H1 (cell line): ENCODE results near the gene PCSK9. TPM values are rescaled to one million over a fixed set of nuclear protein-coding genes. Genes with fewer than 3 reads are reported as not detected.

ENCODE experiments used
- GABPA ChIP-seq: IDR thresholded peaks from 2 replicates; pipeline ENCODE4 v1.6.1; 2011; ENCODE audit warnings: mild to moderate bottlenecking, low read length, moderate library complexity, borderline replicate concordance; ENCODE audit not compliant: insufficient read depth
- GTF2F1 ChIP-seq: IDR thresholded peaks from 2 replicates; pipeline ENCODE4 v1.6.1; 2012; ENCODE audit warnings: low read depth, low read length, improper control_type of control experiment, borderline replicate concordance
- POLR2AphosphoS5 ChIP-seq: IDR thresholded peaks from 2 replicates; pipeline ENCODE4 v1.6.1; 2011; ENCODE audit warnings: low read depth, low read length
- RFX5 ChIP-seq: IDR thresholded peaks from 2 replicates; pipeline ENCODE4 v1.6.1; 2011; ENCODE audit warnings: low read depth, low read length, improper control_type of control experiment, borderline replicate concordance
- RNF2 ChIP-seq: fragments of 200-900, 300-1000 bp; sonication (generic); IDR thresholded peaks from 2 replicates; pipeline ENCODE4 v1.7.1; 2016; ENCODE audit warnings: borderline replicate concordance, low read depth, mild to moderate bottlenecking, antibody characterized with exemption, low read length; ENCODE audit not compliant: poor library complexity, severe bottlenecking; ENCODE audit errors: missing control alignments
- SRF ChIP-seq: IDR thresholded peaks from 2 replicates; pipeline ENCODE4 v1.6.1; 2011; ENCODE audit warnings: mild to moderate bottlenecking, low read depth, low read length, moderate library complexity
- TEAD4 ChIP-seq: IDR thresholded peaks from 2 replicates; pipeline ENCODE4 v1.6.1; 2012; ENCODE audit warnings: low read depth, low read length, inconsistent platforms, mixed read lengths
- YY1 ChIP-seq: IDR thresholded peaks from 2 replicates; pipeline ENCODE4 v1.6.1; 2011; ENCODE audit warnings: low read depth, mild to moderate bottlenecking, low read length
- polyA plus RNA-seq, 7 experiments: library from polyadenylated mRNA; depleted of rRNA in 3 of 7; stranded (reverse) in 5 of 7; unstranded in 2 of 7; fragments of >200 nt in 5 of 7; fragments of 200-250 nt in 2 of 7; gene quantifications; 1 replicate in 5 of 7; 2 replicates in 1 of 7; 4 replicates in 1 of 7; pipeline versions ENCODE4 v1.2.1 to v1.2.3, GENCODE V29; 2011 to 2013; ENCODE audit warnings: missing spikeins in 2 of 7, mixed read lengths in 2 of 7
- total RNA-seq: library from RNA; stranded (reverse); fragmentation: NEBNext Ultra II Directional; extraction: Animal tissue kit (Norgen Biotek cat#: 25700); gene quantifications from 2 replicates; pipeline ENCODE4 v1.2.1, GENCODE V29; 2021

Gene PCSK9
- total and polyA plus RNA-seq, 2 of the 8 experiments (the other 6 are each of a cell fraction or from before 2014, with no cell fraction given) = 22.3 to 32.3 TPM

DNA sequence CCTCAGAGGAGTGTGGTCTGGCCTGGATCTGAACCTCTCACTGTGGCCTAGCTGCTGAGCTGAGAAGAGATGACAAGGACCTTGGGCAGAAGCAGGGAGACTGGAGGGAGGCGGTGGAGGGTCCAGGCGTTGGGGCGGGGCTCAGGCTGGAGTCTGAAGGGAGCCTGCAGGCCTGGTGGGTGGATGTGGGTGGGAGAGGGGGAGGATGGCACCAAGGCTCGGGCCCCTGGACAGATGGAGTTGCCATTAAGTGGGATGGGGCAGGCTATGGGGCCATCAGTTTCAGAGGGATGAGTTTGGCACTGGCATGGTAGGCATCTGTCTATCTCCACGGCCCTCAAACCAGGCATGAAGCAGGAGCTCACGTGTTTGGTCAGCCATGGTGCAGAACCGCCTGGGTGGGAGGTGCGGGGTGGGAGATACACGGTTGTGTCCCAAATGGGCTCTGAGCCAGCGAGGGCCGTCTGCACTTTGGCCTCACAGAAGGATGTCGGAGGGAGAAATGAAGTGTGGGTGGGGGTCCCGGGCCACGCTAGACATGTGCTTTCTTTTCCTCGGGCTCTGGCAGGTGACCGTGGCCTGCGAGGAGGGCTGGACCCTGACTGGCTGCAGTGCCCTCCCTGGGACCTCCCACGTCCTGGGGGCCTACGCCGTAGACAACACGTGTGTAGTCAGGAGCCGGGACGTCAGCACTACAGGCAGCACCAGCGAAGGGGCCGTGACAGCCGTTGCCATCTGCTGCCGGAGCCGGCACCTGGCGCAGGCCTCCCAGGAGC, 23.6 kb downstream of the PCSK9 start (continued):
- TF ChIP-seq RNF2 = no peak
- no peak for TF ChIP-seq GTF2F1
- TF ChIP-seq POLR2AphosphoS5 = no peak
- no peak for TF ChIP-seq YY1
- no peak for TF ChIP-seq GABPA
- no peak for TF ChIP-seq SRF
- TF ChIP-seq TEAD4 = no peak
- TF ChIP-seq RFX5 = no peak
